Inflammatory macrophage treated with lipopolysaccharide for 1 hour (primary cell): Measurements from ENCODE around the gene MYL7.

ENCODE experiments used
- DNase-seq, 2 donors: peaks; one replicate each; pipeline ENCODE4 v3.0.0-alpha.2; 2020 to 2022

MYL7 gene

DNA sequence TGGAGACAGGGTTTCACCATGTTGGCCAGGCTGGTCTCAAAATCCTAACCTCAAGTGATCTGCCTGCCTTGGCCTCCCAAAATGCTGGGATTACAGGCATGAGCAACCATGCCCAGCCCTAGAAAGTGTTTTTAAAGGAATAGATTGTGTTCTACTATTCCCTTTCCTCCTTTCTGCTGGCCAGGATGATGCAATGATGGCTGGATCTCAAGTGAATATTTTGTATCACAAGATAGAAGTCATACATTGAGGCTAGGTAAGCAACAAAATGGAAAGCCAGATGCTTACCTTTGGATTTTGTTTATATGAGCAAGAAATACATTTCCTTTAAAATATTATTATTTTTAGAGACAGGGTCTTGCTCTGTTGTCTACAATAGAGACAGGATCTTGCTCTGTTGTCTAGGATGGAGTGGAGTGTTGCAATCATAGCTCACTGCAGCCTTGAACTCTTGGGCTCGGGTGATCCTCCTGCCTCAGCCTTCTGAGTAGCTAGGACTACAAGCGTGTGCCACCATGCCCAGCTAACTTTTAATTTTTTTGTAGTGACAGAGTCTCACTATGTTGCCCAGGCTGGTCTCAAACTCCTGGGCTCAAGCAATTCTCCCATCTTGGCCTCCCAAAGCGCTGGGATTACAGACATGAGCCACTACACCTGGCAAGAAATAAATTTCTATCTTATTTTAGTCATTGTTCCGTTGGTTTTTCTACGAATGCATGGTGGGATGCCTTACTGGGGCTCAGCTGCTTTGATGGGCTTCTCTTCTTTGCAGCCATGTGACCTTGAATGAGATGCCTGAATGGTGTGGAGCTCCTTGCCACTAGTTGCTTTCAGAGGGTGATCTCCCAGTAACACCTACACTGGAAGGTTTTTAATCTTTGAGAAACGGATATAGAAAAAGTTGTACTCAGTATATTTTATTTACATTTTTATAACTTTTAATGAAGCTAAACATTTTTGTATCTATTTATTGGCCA lies 42.8 kb downstream of the MYL7 start:
- no peak for DNase-seq

DNA sequence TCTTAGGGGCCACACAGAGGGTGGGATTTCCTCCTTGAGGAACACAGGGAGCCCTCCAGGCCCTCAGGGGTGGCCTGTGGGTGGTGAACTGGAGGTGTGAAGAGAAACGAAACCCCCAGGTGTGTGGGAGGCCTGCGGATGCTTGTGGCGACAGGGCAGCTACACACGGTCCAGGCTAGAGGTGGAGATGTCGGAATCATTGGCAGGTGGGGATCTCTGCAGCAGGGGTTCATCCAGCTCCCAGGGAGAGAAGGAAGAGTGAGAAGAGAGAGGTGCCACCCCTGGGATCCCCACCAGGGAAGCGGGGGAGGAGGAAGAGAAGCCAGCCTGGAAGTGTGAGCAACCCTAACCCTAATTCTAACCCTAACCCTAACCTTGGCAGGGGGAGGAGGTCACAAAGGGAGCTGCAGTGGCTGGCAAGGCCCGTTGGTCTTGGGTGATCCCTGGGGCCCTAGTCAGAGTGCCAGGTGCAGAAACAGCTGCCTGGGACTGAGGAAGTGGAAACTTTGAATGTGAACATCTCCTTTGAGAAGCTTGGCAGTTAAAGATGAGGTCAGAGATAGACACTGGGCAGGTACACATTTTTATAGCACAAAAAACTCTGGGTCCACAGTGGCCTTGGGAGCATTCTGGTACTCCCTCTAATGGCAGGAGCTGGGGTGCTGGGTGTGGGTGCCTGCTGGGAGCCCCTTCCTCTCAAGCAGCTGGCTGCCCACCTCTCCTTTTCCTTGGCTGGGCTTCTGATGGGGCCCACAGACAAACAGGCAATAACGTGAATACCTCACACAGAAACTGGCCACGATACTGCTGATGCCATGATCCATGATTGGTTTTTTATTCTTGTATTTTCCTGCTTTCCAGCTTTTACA lies 43.8 kb downstream of the MYL7 start:
- DNase-seq = no peak

DNA sequence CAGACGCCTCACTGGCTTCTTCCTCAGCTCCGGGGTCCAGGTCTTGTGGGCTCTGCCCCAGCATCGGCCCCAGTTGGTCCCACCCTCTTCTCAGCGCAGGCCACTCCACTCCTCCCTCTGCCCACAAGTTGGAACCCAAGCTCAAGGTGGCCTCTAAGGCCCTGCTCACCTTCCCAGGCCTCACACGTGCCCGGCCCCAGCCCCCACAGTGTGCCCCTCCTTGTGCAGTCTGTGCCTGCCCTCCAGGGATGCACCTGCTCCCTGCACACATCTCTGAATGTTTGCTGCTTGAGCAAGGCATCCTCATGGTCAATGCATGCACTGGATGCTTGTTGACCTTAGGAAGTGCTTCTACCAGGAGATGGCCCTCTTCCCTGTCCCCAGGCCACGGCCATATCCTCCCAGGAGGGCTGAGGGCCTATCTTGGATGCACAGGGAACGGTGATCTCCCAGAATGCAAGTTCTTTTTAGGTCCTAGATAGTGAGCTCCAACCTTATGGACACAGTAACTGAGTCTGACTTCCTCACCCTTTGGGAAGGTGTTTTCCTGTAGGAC lies 44.7 kb downstream of the MYL7 start:
- DNase-seq = no peak

DNA sequence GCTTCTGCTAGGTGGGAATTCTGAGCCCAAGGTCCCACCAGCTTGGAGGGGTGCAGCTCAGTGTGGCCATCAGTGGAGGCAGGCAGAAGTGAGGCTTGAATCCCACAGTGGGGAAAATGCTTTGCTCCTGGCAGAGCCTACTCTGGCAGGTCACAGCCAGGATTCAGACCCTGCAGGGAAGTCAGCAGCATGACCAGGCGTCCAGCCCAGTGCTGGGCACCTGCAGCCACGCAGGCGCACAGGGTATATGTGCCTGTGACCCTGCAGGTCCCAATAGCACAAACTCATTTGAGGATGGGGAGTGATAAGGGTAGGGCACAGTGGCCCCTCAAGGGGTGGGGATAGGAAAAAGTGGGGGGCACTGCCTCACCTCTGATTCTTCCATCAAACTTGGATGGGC lies 45.4 kb downstream of the MYL7 start:
- DNase-seq = no peak

DNA sequence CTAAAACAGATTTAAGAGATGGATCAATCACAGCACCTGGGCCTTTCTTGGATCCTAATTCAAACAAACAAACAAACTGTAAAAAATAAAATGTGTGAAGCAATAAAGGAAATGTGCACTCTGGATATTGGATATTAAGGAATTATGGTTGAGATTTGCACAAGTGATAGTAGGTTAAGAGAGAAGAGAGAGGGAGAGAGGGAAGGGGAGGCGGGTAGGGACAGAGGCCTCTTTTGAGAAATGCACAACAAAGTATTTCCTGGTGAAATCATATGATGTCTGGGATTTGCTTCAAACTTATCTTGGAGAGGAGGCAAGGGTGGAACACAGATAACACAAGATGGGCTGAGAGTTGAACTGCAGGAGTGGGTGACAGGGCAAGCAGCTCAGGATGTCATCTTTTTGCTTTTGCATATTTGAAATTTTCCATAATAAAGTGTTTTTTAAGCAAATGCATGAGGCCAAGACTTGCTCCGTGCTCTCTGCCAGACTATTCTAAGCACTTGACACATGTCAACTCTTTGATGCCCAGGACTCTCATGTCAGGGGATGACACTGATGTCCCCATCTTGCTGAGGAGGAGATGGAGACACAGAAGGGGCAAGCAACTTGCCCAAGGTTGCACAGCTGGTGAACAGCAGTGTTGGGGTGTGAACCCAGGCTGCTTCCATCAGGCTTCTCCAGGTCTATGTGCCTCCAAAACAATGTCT lies 46.1 kb downstream of the MYL7 start:
- no peak for DNase-seq

DNA sequence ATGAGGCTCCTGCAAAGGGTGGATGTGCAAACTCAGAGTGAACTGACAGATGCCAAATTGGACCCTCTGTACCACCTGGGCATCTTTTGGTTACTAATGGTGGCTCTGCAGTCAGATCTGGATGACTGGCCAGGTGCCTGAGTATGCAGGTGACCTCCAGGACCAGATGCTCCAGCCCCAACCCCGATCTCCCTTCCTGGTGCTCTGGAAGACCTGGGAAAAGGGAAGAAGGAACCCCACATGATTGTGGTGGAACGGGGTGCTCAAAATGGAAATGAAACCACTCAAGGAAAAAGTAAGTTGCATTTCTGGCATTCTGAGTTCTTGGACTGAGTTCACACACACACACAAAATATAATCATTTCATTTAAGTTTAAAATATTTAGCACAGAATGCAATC lies 46.8 kb downstream of the MYL7 start:
- no peak for DNase-seq

DNA sequence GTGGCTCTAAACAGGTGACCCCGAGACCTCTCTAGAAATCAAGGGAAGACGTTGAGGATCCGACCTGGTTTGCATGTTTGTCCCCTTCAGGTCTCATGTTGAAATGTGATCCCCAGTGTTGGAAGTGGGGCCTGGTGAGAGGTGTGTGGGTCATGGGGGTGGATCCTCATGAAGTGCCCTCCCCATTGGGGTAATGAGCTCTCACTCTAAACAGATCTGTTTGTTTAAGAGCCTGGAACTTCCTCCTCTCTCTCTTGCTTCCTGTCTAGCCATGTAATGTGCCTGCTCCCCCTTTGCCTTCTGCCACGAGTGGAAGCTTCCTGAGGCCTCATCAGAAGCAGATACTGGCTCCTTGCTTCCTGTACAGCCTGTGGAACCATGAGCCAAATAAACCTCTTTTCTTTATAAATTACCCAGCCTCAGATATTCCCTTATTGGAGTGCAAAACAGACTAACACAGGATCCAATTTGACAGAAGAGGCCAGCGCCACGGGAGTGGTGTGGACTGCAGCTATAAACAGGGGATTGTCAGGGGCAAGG lies 48.0 kb downstream of the MYL7 start:
- DNase-seq = no peak
